LHCN-M2 (cell line): ENCODE results near the gene RNF220. TPM values are rescaled to one million over a fixed set of nuclear protein-coding genes. Genes with fewer than 3 reads are reported as not detected.
"Not testable (repeated sequence)": the region's sequence is repeated elsewhere in the genome, so short reads cannot be mapped to it uniquely, and the experiment has no call there.

Experiments
- DNase-seq: peaks from one replicate; pipeline ENCODE4 v3.0.0-alpha.2; 2012; ENCODE audit warnings: low read depth
- total RNA-seq: library from RNA; depleted of rRNA; stranded (reverse); fragments of >200 nt; gene quantifications from 2 replicates; pipeline ENCODE4 v1.2.3, GENCODE V29; 2014

Gene RNF220
- total RNA-seq, 1 experiment from 2014 or later, result 124 TPM

DNA sequence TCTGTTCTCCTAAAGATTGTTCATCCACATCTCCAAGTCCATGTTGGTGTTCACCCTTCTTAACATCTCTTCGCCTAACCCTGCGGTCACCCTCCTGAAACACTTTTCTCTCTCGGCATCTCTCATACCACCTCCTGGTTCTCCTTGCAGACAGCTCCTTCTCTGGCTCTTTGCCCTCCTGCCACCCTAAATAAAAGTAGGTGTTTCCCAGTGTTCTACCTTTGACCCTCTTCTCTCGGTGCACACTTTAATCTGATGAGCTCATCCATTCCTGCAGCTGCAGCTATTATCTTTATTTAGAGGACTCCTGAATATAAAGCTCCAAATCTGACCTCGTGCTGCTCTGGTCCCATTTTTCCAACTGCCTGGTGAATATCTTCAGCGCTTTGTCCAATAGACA lies 142.3 kb downstream of the RNF220 start:
- no peak for DNase-seq

- DNase-seq, result no peak
Measured at GRCh38 chr1:44547837-44548236, 142.8 kb downstream of the RNF220 start.

DNA sequence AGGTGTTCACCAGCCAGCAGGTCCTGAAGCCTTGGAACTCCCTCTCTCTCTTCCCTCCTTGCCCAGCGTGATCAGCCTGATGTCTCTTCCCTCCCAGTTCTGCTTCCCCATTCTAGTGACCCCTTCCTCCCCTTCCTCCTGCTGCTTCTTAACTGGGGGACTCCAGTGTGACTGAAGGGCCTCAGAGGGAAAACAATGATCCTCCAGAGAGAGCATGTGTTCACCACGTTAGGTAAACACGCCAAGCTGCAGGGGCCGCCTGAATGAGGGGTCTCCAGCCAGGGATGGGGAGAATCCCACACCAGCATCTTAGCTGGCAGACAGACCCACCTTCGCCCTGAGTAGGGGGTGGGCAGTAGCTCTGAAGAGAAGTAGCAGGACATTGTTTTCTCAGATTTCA lies 144.5 kb downstream of the RNF220 start:
- no peak for DNase-seq

GRCh38 chr1:44553127-44553758 lies 148.2 kb downstream of the RNF220 start:
- no peak for DNase-seq

DNA sequence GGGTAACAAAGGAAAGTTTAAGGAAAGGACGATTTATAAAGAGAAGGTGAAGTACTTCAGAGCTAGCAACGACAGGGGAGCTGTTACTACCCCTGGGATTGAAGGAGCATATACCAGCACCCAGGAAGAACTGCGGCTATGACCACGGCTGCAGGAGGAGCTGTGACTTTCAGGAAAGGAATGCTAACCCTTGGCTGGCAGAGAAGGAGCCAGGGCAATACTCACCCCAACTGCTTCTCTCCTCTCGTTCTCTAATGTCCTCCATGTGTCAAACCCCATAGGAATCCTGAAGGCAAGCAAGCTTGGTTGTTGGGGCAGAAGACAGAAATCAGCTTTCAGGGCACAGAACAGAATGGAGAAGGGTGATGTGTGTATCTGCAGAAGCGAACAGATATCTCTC lies 148.7 kb downstream of the RNF220 start:
- peak; percentile 71 for DNase-seq

GRCh38 chr1:44554706-44555105 lies 149.7 kb downstream of the RNF220 start:
- no peak for DNase-seq

DNA sequence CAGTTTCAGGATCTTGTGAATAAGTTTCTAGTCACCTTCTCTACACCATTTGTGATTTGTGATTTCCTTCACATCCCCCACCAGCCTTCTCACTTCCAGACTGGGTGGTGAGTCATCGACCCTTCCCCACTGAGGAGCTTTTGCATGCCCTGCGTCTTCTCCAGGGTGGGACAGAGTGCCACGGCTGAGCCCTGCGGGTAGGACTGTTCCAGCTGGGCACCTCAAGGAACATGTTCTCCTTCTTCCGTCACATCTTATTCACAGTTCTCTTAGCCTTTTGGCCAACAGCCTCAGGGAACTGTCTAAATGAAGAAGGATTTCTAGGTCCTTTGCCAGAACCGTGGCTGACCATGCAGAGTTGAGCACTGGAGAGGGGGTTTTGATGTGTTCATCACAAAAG lies 152.7 kb downstream of the RNF220 start:
- no peak for DNase-seq

GRCh38 chr1:44558883-44559282 lies 153.8 kb downstream of the RNF220 start:
- DNase-seq, result no peak

GRCh38 chr1:44559330-44559729 lies 154.3 kb downstream of the RNF220 start:
- no peak for DNase-seq

DNA sequence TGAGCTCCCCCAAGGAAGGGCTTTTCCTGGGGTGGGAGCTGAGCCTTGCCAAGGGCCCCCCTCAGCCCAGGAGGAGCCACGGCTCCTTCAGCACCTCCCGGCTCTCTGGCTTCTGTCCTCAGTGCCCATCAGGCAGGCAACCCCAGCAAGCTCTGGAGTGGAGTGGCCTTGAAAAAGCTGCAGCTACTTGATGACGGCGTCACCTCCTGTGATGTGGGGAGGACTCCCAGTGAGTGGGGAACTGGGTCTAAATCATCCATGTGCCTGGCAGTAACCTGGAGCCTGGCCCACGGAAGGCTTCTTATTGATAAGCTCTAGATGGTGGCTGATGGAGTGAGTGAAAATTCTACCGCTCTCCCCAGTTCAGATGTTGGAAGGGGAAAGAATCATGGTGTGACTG lies 154.9 kb downstream of the RNF220 start:
- DNase-seq, result no peak

GRCh38 chr1:44560696-44561095 lies 155.6 kb downstream of the RNF220 start:
- not testable (repeated sequence) for DNase-seq

GRCh38 chr1:44565259-44565750 lies 160.2 kb downstream of the RNF220 start:
- DNase-seq, result no peak

GRCh38 chr1:44565833-44566232 lies 160.8 kb downstream of the RNF220 start:
- DNase-seq, result no peak

- no peak for DNase-seq
Measured at GRCh38 chr1:44566281-44567046, 161.4 kb downstream of the RNF220 start.

- DNase-seq, result no peak
Measured at GRCh38 chr1:44568128-44568900, 163.3 kb downstream of the RNF220 start.

DNA sequence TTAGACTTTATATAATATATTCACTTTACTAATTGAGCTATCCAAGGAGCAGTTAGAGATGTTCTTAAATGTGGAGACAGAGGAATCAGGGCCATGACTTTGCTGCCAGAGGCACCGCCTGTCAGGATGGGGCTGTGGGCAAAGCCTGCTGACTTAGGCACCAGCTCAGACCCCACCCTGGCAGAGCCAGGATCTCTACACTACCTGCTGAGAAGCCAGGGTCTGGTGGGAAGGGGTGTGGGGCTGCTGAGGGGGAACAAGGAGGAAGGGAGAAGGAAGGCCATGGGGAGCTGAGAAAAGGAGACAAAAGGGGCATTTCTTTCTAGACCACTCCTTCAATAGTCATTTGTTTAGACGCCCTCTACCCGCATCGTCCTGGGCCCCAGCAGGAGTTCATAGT lies 164.4 kb downstream of the RNF220 start:
- no peak for DNase-seq

DNA sequence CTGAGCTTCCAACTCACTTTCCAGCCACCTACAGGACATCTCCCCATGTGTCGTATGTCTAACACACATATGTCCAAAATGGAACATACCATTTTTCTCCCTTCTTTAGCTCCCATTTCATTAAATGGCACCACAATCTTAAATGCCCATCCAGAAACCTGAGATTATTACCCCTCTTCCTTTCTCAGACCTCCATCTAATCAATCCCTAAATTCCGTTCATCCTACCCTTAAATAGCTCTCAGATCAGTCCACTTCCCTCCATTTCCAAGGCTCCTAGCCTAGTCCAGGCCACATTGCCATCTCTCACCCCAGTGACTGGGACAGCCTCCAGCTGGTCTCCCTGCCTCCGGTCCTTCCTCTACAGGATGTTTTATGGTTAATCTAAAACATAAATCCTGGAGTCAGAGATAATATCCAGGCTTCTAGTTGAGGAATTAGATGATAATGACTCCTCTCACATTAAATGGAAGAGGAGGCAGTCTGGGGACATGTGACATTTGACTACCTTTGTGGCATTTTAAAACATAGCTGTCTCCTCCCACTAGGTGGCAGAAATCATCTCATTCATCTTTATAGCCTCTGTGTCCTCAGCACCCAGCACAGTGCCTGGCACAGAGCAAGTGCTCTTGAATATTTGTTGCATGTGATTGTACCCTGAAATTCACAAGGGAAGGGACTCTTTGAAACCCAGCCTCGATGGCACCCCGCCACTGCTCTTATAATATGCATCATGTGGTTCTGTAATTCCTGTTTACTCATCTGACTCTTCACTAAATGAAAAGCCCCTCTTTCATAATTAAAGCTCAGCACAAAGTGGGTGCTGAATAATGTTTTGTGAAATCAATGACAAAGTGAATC lies 166.9 kb downstream of the RNF220 start:
- no peak for DNase-seq

GRCh38 chr1:44572572-44572879 lies 167.5 kb downstream of the RNF220 start:
- no peak for DNase-seq

DNA sequence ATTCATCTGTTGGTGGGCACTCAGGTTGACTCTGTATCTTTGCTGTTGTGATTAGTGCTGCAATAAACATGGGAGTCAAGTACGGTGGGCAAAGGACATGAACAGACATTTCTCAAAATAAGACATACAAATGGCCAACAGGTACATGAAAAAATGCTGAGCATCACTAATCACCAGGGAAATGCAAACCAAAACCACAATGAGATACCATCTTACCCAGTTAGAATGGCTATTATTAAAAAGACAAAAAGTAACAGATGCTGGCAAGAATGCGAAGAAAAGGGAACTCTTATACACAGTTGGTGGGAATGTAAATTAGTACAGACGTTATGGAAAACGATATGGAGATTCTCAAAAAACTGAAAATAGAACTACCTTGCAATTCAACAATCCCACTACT lies 170.3 kb downstream of the RNF220 start:
- DNase-seq, result no peak

GRCh38 chr1:44576456-44577150 lies 171.5 kb downstream of the RNF220 start:
- no peak for DNase-seq

DNA sequence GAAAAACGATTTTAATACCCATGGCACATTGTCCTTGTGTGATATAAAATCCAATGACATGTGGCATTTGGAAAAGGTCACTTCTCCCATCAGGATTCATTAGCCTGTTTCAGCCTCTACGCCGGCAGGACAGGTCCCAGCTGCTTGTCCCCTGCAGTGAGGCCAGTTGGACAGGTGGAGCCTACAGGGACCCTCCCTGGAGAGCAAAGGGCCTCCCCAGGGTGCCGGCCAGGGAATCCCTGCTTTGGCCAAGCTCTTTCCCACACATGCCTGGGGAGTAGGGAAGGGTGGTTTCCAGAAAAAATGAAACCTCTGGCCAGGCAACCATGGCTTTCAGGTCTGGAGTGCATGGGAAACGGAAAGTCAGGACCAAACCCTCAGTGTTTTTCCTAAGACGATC lies 176.2 kb downstream of the RNF220 start:
- DNase-seq, result no peak
